Thoracic aorta (tissue), 2 donors: ENCODE data around the gene ATE1. TPM values are rescaled to one million over a fixed set of nuclear protein-coding genes. Genes with fewer than 3 reads are reported as not detected.

Experiments
- ATAC-seq: fragments of 150-250 bp; one replicate; pipeline ENCODE4 v1.8.0; 2017; ENCODE audit warnings: low read depth; ENCODE audit not compliant: insufficient number of reproducible peaks, low FRiP score
- DNase-seq: peaks from one replicate; pipeline ENCODE4 v3.0.0-alpha.2; 2020; ENCODE audit warnings: low spot score
- H3K27ac ChIP-seq, 2 donors: fragments of 200-600 bp; sonication (generic); 1 replicate in 1 of 2; 2 replicates in 1 of 2; pipeline ENCODE4 v1.5.1; 2016; ENCODE audit warnings: mild to moderate bottlenecking in 2 of 2, moderate library complexity in 2 of 2
- H3K27me3 ChIP-seq: fragments of 200-600 bp; sonication (generic); replicated peaks from 2 replicates; pipeline ENCODE4 v1.6.0; 2016; ENCODE audit warnings: mild to moderate bottlenecking; ENCODE audit not compliant: insufficient read depth
- H3K36me3 ChIP-seq: fragments of 200-600 bp; sonication (generic); one replicate; pipeline ENCODE4 v1.5.1; 2016
- H3K4me1 ChIP-seq, 2 donors: fragments of 200-600 bp; sonication (generic); 1 replicate in 1 of 2; 2 replicates in 1 of 2; pipeline versions ENCODE4 v1.5.1 to v1.6.0; 2016; ENCODE audit warnings: low read depth in 2 of 2, mild to moderate bottlenecking in 1 of 2; ENCODE audit not compliant: control insufficient read depth in 1 of 2
- H3K4me3 ChIP-seq: fragments of 200-600 bp; sonication (generic); 2 replicates; pipeline ENCODE4 v1.5.1; 2016; ENCODE audit warnings: mild to moderate bottlenecking
- H3K9me3 ChIP-seq: fragments of 200-600 bp; sonication (generic); 2 replicates; pipeline ENCODE4 v1.5.1; 2016
- total RNA-seq, 2 donors: library from RNA; depleted of rRNA; stranded (reverse); fragments of >200 nt; gene quantifications; one replicate each; pipeline versions ENCODE4 v1.1.0 to v1.2.3, GENCODE V29; 2016
- TF ChIP-seq, protein P1 (sequence below): fragments of 200-600 bp; sonication (generic); IDR thresholded peaks from one replicate; pipeline ENCODE4 v1.5.1; 2019; ENCODE audit warnings: antibody characterized with exemption

The ATE1 gene
- total RNA-seq, 2 donors from 2014 or later, result 14.8 to 27.4 TPM

DNA sequence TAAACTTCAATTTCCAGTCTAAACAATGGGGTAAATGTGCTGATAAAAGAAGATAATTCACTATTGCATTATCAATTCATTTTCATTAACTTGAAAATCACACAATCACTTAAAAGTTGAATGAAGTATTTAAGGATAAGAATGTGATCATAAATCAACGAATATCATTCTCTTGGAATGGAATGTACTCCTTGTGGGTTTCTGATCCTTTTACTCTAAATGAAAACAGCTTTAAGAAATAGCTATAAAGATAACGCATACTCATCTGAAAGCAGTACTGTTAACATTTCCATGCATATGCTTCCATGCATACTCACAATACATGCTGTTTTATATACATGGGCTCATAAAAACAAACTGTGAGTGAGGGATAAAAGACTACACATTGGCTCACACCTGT is 108.8 kb downstream of the ATE1 start:
- TF ChIP-seq, protein P1, sequence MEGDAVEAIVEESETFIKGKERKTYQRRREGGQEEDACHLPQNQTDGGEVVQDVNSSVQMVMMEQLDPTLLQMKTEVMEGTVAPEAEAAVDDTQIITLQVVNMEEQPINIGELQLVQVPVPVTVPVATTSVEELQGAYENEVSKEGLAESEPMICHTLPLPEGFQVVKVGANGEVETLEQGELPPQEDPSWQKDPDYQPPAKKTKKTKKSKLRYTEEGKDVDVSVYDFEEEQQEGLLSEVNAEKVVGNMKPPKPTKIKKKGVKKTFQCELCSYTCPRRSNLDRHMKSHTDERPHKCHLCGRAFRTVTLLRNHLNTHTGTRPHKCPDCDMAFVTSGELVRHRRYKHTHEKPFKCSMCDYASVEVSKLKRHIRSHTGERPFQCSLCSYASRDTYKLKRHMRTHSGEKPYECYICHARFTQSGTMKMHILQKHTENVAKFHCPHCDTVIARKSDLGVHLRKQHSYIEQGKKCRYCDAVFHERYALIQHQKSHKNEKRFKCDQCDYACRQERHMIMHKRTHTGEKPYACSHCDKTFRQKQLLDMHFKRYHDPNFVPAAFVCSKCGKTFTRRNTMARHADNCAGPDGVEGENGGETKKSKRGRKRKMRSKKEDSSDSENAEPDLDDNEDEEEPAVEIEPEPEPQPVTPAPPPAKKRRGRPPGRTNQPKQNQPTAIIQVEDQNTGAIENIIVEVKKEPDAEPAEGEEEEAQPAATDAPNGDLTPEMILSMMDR, result no peak
- H3K9me3 ChIP-seq, result no peaks in the 10 kb centered on the region
- H3K36me3 ChIP-seq, result no peaks in the 10 kb centered on the region
- no peak overlapping the region for H3K27ac ChIP-seq
- H3K27me3 ChIP-seq, result no peaks in the 10 kb centered on the region
- H3K4me1 ChIP-seq, result no peaks in the 10 kb centered on the region
- DNase-seq (no peak), ATAC-seq (no peak)
- H3K4me3 ChIP-seq, result no peak overlapping the region

DNA sequence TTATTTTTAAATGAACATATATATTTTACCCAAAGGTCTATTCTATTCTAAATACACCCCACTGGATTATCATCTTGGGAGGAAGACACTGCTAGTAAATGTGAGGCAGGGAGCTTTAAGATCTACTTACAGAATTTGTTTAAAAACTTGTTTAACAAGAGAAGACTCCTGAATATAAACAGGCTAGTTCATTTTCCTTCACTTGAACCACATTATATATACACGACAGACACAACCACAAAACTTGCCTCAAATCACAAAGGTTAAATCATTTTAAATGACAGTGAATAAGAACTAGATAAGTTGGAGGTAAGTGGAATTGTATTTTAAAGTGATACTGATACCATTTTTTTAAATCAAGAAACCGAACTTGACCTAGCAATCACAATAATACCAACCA is 109.2 kb downstream of the ATE1 start:
- no peak for DNase-seq
- no peak overlapping the region for H3K27ac ChIP-seq
- no peaks in the 10 kb centered on the region for H3K27me3 ChIP-seq
- H3K4me3 ChIP-seq, result no peak overlapping the region
- no peaks in the 10 kb centered on the region for H3K9me3 ChIP-seq
- TF ChIP-seq, protein P1, result no peak
- ATAC-seq, result no peak
- H3K36me3 ChIP-seq, result no peaks in the 10 kb centered on the region
- H3K4me1 ChIP-seq, result no peaks in the 10 kb centered on the region

DNA sequence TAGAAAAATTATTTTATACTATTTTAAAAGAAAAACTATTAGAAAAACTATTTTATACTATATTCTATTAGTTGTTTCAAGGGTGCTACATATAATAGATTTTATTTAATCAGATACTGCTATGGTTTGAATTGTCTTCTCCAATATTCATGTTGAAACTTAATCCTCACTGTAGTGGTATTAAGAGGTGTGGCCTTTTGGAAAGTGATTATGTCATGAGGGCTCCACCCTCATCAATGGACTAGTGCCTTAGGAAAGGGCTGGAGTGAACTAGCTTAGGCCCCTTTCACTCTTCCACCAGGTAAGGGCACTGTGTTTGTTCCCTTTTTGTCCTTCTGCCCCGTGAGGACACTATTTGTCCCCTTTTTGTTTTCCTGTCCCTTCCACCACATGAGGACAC is 111.6 kb downstream of the ATE1 start:
- no peaks in the 10 kb centered on the region for H3K9me3 ChIP-seq
- no peaks in the 10 kb centered on the region for H3K36me3 ChIP-seq
- H3K4me3 ChIP-seq, result no peak overlapping the region
- no peak for ATAC-seq
- DNase-seq, result no peak
- TF ChIP-seq, protein P1, result no peak
- H3K4me1 ChIP-seq, result no peaks in the 10 kb centered on the region
- H3K27me3 ChIP-seq, result no peaks in the 10 kb centered on the region
- no peak overlapping the region for H3K27ac ChIP-seq

DNA sequence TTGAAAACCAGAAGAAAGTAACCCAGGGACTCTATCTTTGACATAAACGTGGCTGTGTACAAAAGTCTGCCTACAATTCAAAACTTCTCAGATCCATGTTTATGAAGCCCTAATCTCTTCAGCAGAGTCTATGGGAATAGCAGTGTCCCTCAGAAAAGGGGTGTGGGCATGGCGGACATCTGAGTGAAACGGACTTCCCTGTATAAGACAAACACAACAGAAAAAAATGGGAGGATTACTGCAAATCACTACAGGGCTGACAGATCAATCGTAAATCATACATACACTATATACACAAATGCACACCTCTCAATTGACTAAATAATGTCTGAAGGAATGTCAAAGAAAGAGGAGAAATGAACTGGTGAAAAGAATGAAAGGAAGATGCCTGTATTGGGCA is 114.0 kb downstream of the ATE1 start:
- TF ChIP-seq, protein P1, result no peak
- no peak overlapping the region for H3K4me3 ChIP-seq
- H3K4me1 ChIP-seq, result no peaks in the 10 kb centered on the region
- H3K36me3 ChIP-seq, result no peaks in the 10 kb centered on the region
- H3K27me3 ChIP-seq, result no peaks in the 10 kb centered on the region
- H3K27ac ChIP-seq, result no peak overlapping the region
- ATAC-seq, result no peak
- DNase-seq, result no peak
- H3K9me3 ChIP-seq, result no peaks in the 10 kb centered on the region

DNA sequence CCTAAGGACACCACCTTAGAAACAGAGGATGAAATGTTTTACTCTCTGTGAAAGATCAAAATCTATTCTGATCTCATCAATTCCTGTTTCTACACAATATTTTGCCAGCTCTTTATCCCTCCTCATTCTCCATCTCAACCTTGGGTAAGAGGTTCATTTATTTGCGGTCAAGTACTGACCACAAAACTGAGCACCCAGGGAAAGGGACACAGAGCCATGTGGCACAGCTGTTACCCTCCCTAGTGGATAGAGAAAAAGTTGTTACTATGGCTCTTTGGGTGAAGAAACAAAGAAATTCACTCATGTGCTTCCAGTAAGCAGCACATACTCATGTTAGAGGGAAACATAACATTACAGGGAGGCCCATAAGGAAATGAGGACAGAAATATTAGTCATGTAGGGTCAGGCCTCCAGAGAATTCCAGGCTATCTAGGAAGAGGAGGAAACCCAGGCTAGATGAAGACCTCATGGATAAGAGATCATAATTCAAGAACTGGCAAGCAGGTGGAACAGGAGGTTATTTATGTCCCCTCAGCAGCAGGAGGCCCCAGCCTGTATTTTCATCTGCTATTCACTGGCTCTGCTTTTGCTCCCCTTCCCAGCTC is 114.5 kb downstream of the ATE1 start:
- DNase-seq (no peak), ATAC-seq (no peak)
- TF ChIP-seq, protein P1, result no peak
- Histone ChIP-seq H3K27ac (no peak overlapping the region), H3K4me1 (no peaks in the 10 kb centered on the region), H3K27me3 (no peaks in the 10 kb centered on the region), H3K36me3 (peaks cover under 1% of the 10 kb centered on the region), H3K4me3 (no peak overlapping the region), H3K9me3 (no peaks in the 10 kb centered on the region)
